PFSK-1 (cell line): ENCODE results near the gene CRIP1.

Experiments used
- FOXP2 ChIP-seq: optimal IDR thresholded peaks from 2 replicates; pipeline ENCODE3; 2011; ENCODE audit warnings: borderline replicate concordance, control low read depth, inconsistent platforms; ENCODE audit not compliant: insufficient read depth; ENCODE audit errors: extremely low read length, extremely low read depth
- POLR2AphosphoS5 ChIP-seq: IDR thresholded peaks from 2 replicates; pipeline ENCODE4 v1.6.1; 2012; ENCODE audit warnings: low read depth, mild to moderate bottlenecking, control low read depth, low read length, moderate library complexity
- REST ChIP-seq, 2 experiments: IDR thresholded peaks; 2 replicates each; pipeline versions ENCODE4 v1.6.1 to v1.8.0; 2011 to 2012; ENCODE audit warnings: low read depth in 2 of 2, low read length in 2 of 2, control low read depth in 1 of 2, inconsistent platforms in 1 of 2, mild to moderate bottlenecking in 1 of 2, moderate library complexity in 1 of 2; ENCODE audit not compliant: insufficient read depth in 1 of 2
- SIN3A ChIP-seq: IDR thresholded peaks from 2 replicates; pipeline ENCODE4 v1.6.1; 2012; ENCODE audit warnings: mild to moderate bottlenecking, low read length, moderate library complexity, borderline replicate concordance; ENCODE audit not compliant: insufficient read depth
- TAF1 ChIP-seq: IDR thresholded peaks from 2 replicates; pipeline ENCODE4 v1.6.1; 2012; ENCODE audit warnings: low read length, control low read depth, borderline replicate concordance; ENCODE audit not compliant: insufficient read depth

Gene CRIP1

DNA sequence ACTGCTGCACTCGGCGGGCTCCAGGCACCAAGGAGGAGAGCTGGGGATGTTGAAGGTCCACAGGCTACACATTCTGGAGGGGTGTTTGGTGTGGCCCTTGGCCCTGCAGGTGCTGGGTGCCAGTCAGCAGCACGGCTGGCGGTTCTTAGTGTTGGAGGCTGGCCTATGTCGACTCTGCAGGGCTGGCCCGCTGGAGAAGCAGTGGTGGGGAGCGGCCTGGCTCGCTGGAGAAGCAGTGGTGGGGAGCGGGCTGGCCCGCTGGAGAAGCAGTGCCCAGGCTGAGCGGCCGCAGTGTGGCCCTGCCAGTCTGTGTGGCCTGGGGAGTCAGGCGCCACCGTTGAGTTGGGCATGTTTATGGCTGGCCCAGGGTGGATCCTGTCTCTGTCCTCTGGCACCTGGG, 39.7 kb upstream of the CRIP1 start:
- TF ChIP-seq REST (IDR thresholded peaks at IDR 0.05; ENCODE audit: insufficient read depth in 1 of 2, low read depth in 2 of 2, low read length in 2 of 2): no peak
- TF ChIP-seq POLR2AphosphoS5: no peak
- TF ChIP-seq FOXP2: no peak
- TF ChIP-seq TAF1: no peak
- TF ChIP-seq SIN3A: no peak

DNA sequence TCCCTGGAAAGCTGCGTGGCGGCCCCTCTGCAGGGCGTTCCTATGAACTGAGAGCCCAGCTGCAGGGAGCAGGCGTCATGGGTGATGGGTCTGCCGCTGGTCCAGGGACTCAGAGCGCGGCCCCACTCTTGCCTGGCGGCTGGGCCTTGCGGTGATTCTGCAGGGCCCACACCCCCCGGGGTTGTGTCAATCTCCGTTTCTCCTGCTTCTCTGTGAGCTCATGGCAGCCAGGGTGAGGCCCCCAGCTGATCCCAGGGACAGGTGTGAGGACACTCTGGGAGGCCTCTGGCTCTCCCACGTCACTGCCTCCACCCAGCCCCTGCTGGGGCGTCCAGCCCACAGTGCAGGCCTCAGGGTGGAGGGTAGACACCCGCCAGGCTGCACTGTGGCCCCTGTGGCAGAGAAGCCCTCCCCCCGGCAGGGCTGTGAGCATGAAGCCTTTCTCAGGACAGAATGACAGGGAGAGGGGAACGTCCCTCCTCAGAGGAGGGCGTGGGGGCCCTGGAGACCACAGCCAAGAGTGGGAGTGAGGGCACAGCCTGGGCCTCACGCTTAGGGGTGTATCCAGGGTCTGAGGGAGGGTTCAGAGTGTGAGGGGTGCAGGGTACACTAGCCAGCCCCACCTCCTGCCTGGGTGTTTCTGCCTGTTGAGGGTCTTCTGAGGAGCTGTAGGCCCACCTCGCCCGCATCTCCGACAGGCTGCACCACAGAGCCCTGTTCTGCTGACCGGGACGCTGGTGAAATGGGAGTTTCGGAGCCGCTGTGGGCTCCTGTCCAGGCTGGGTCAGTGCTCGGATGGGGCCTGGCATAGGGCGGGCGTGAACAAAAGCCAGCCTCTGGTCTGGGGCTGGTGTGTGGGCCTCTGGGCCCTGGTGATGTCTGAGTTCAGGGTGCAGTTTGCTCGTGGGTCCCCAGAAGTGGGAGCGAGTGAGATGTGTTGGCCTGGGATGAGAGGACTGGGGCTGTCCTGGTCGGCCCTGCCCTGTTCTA, 38.7 kb upstream of the CRIP1 start:
- TF ChIP-seq FOXP2 (no peak), POLR2AphosphoS5 (no peak), REST (IDR thresholded peaks at IDR 0.05; ENCODE audit: insufficient read depth in 1 of 2, low read depth in 2 of 2, low read length in 2 of 2) (no peak), SIN3A (no peak), TAF1 (no peak)

GRCh38 chr14:105448706-105449111, 38.0 kb upstream of the CRIP1 start:
- TF ChIP-seq FOXP2: peak; percentile 22
- no peak for TF ChIP-seq TAF1

DNA sequence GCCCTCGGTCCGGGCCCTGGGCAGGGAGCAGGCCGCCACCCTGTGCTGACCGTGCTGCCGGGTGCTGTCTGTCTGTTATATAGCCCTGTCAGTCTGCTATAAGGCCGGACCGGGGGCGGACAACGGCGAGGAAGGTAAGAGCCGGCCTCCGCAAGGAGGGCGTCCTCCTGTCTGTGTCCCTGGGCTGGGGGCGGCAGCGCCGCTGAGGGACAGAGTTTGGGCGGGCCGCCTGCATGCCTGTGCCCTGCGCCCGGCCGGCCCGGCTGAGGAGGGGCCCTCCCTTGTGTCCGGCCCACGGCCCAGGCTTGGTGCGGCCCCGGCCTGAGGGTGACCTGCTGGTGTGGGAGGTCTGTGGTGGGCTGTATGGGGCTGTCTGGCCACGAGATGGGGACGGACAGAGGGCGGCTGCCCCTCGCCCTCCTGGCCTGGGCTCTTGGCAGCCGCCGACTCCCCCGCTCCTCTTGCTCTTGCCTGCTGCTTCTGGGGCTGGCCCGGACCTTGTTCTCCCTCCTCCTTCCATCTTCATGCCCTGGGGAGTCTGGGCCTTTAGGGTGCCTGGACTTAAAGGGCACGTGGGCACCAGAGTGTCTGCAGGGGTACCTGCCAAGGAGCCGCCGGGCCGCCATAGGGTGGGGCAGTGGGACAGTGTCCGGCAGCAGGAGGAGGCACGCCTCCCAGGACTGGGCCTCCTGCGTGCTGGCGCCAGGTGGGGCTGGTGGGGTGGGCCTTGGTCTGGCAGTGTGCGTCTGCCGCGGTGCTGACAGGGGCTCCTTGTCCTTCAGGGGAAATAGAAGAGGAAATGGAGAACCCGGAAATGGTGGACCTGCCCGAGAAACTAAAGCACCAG, 37.2 kb upstream of the CRIP1 start:
- TF ChIP-seq REST (IDR thresholded peaks at IDR 0.05; ENCODE audit: insufficient read depth in 1 of 2, low read depth in 2 of 2, low read length in 2 of 2): no peak
- TF ChIP-seq SIN3A: no peak
- TF ChIP-seq FOXP2: no peak
- no peak for TF ChIP-seq POLR2AphosphoS5
- TF ChIP-seq TAF1: no peak

GRCh38 chr14:105450123-105450505, 36.6 kb upstream of the CRIP1 start:
- TF ChIP-seq REST (IDR thresholded peaks at IDR 0.05; ENCODE audit: insufficient read depth in 1 of 2, low read depth in 2 of 2, low read length in 2 of 2): no peak
- no peak for TF ChIP-seq FOXP2
- TF ChIP-seq POLR2AphosphoS5: no peak
